H1 (cell line): Measurements from ENCODE around the gene GAST. TPM values are rescaled to one million over a fixed set of nuclear protein-coding genes. Genes with fewer than 3 reads are reported as not detected.

Experiments used
- CTCF ChIA-PET: fragments of 300-600 bp; sonication (Branson Sonifier 250); formaldehyde crosslinking; loops from one replicate; lab custom pipeline; 2021; ENCODE audit not compliant: partially characterized antibody; lab: Charles Lee
- POLR2A ChIA-PET: fragments of 300-600 bp; sonication (Branson Sonifier 250); formaldehyde crosslinking; loops from one replicate; lab custom pipeline; 2021; ENCODE audit warnings: inconsistent platforms; ENCODE audit not compliant: partially characterized antibody; lab: Charles Lee
- DNase-seq, 2 experiments: peaks; one replicate each; pipeline versions ENCODE4 v3.0.0 to v3.0.0-alpha.2; 2010 to 2022; ENCODE audit warnings: low spot score in 2 of 2, low read depth in 1 of 2, mixed read lengths in 1 of 2
- FAIRE-seq: peaks from 2 replicates; lab custom pipeline; 2011; peaks lifted over from hg19 to GRCh38; lab: Jason Lieb, UNC
- H2AFZ ChIP-seq: 2 replicates; pipeline ENCODE4 v1.8.1; 2012; ENCODE audit warnings: low read length, inconsistent platforms
- H2AK5ac ChIP-seq: 2 replicates; pipeline ENCODE4 v1.6.1; 2013; ENCODE audit warnings: low read depth, low read length
- H2BK120ac ChIP-seq: replicated peaks from 2 replicates; pipeline ENCODE3; 2013; ENCODE audit warnings: low read depth, low read length, inconsistent platforms
- H2BK12ac ChIP-seq: 2 replicates; pipeline ENCODE4 v1.6.1; 2013; ENCODE audit warnings: low read depth, low read length
- H2BK15ac ChIP-seq: 2 replicates; pipeline ENCODE4 v1.6.1; 2013; ENCODE audit warnings: low read length
- H2BK20ac ChIP-seq: 2 replicates; pipeline ENCODE4 v1.6.1; 2013; ENCODE audit warnings: low read length
- H2BK5ac ChIP-seq: 2 replicates; pipeline ENCODE4 v1.6.1; 2013; ENCODE audit warnings: low read depth, low read length
- H3K14ac ChIP-seq: 2 replicates; pipeline ENCODE4 v1.6.1; 2013; ENCODE audit warnings: inconsistent platforms; ENCODE audit not compliant: insufficient read length
- H3K18ac ChIP-seq: 2 replicates; pipeline ENCODE4 v1.6.1; 2013; ENCODE audit warnings: low read length; ENCODE audit errors: extremely low read depth
- H3K23ac ChIP-seq: 2 replicates; pipeline ENCODE4 v1.6.1; 2013; ENCODE audit warnings: inconsistent platforms; ENCODE audit not compliant: insufficient read length
- H3K23me2 ChIP-seq: 2 replicates; pipeline ENCODE4 v1.6.1; 2013; ENCODE audit warnings: low read depth, low read length
- H3K27ac ChIP-seq: 2 replicates; pipeline ENCODE4 v1.6.1; 2011; ENCODE audit warnings: low read depth, low read length, inconsistent platforms
- H3K27me3 ChIP-seq, 4 experiments: replicated peaks in 1 of 4; 1 replicate in 1 of 4; 2 replicates in 3 of 4; pipeline versions ENCODE4 v1.6.1 to v1.8.1; 2011 to 2013; ENCODE audit warnings: low read length in 3 of 4, mild to moderate bottlenecking in 3 of 4, inconsistent platforms in 2 of 4, mixed read lengths in 2 of 4, moderate library complexity in 1 of 4; ENCODE audit not compliant: control insufficient read depth in 3 of 4, insufficient read depth in 3 of 4; ENCODE audit errors: extremely low read depth in 1 of 4
- H3K36me3 ChIP-seq, 4 experiments: 2 replicates each; pipeline versions ENCODE4 v1.6.1 to v1.8.1; 2011 to 2013; ENCODE audit warnings: mild to moderate bottlenecking in 4 of 4, low read length in 3 of 4, moderate library complexity in 2 of 4, control low read depth in 1 of 4, inconsistent platforms in 1 of 4; ENCODE audit not compliant: insufficient read depth in 4 of 4, control insufficient read depth in 2 of 4
- H3K4ac ChIP-seq: replicated peaks from 2 replicates; pipeline ENCODE3; 2013; ENCODE audit warnings: low read length, low read depth, mixed read lengths, inconsistent platforms; ENCODE audit not compliant: insufficient read length
- H3K4me1 ChIP-seq, 4 experiments: replicated peaks in 1 of 4; 1 replicate in 1 of 4; 2 replicates in 3 of 4; pipeline versions ENCODE4 v1.6.1 to v1.8.1; 2011 to 2013; ENCODE audit warnings: low read length in 3 of 4, inconsistent platforms in 2 of 4, mixed read lengths in 1 of 4; ENCODE audit not compliant: insufficient read depth in 4 of 4, control insufficient read depth in 3 of 4
- H3K4me2 ChIP-seq, 2 experiments: 2 replicates each; pipeline versions ENCODE4 v1.6.1 to v1.8.1; 2011 to 2013; ENCODE audit warnings: low read depth in 2 of 2, low read length in 2 of 2, control low read depth in 1 of 2, inconsistent platforms in 1 of 2, mild to moderate bottlenecking in 1 of 2; ENCODE audit not compliant: insufficient read depth in 1 of 2
- H3K4me3 ChIP-seq, 4 experiments: fragments of 200-600, 300-600 bp in 1 of 4; sonication (generic), shearing (Covaris generic), sonication (Bioruptor Twin) in 1 of 4; 2 replicates each; pipeline versions ENCODE4 v1.5.1 to v1.8.1; 2011 to 2016; ENCODE audit warnings: low read length in 4 of 4, low read depth in 3 of 4, control low read depth in 2 of 4, inconsistent platforms in 2 of 4, mild to moderate bottlenecking in 2 of 4, mixed read lengths in 1 of 4, moderate library complexity in 1 of 4; ENCODE audit not compliant: insufficient read depth in 2 of 4; ENCODE audit errors: extremely low read depth in 1 of 4
- H3K56ac ChIP-seq: replicated peaks from 2 replicates; pipeline ENCODE3; 2013; ENCODE audit warnings: low read depth, mild to moderate bottlenecking, mixed read lengths, low read length, inconsistent platforms; ENCODE audit not compliant: insufficient read length
- H3K79me1 ChIP-seq: 2 replicates; pipeline ENCODE4 v1.6.1; 2013; ENCODE audit warnings: low read depth, low read length, control low read depth
- H3K79me2 ChIP-seq, 2 experiments: 2 replicates each; pipeline versions ENCODE4 v1.6.1 to v1.8.1; 2012 to 2013; ENCODE audit warnings: low read length in 2 of 2, mild to moderate bottlenecking in 2 of 2, inconsistent platforms in 1 of 2; ENCODE audit not compliant: insufficient read depth in 2 of 2, control insufficient read depth in 1 of 2
- H3K9ac ChIP-seq, 4 experiments: replicated peaks in 1 of 4; 1 replicate in 1 of 4; 2 replicates in 3 of 4; pipeline versions ENCODE4 v1.6.1 to v1.8.1; 2011 to 2013; ENCODE audit warnings: low read depth in 3 of 4, low read length in 3 of 4, control low read depth in 2 of 4, mild to moderate bottlenecking in 2 of 4, moderate library complexity in 2 of 4, inconsistent platforms in 1 of 4; ENCODE audit errors: extremely low read depth in 1 of 4
- H3K9me3 ChIP-seq, 2 experiments: 2 replicates each; pipeline versions ENCODE4 v1.6.1 to v1.8.1; 2012 to 2013; ENCODE audit warnings: mild to moderate bottlenecking in 2 of 2, moderate library complexity in 2 of 2, control low read depth in 1 of 2, inconsistent platforms in 1 of 2, low read depth in 1 of 2, low read length in 1 of 2, mixed read lengths in 1 of 2; ENCODE audit not compliant: insufficient read depth in 2 of 2
- H4K20me1 ChIP-seq, 2 experiments: replicated peaks in 1 of 2; 2 replicates each; pipeline versions ENCODE3 to v1.8.1; 2011 to 2013; ENCODE audit warnings: inconsistent platforms in 2 of 2, low read length in 2 of 2, mild to moderate bottlenecking in 1 of 2; ENCODE audit not compliant: insufficient read depth in 2 of 2, control insufficient read depth in 1 of 2
- H4K5ac ChIP-seq: 2 replicates; pipeline ENCODE4 v1.6.1; 2013; ENCODE audit warnings: low read length, low read depth, mixed read lengths, inconsistent platforms; ENCODE audit not compliant: insufficient read length
- H4K8ac ChIP-seq: 2 replicates; pipeline ENCODE4 v1.8.0; 2013; ENCODE audit warnings: mild to moderate bottlenecking, moderate library complexity, low read length, inconsistent platforms; ENCODE audit not compliant: insufficient read depth; ENCODE audit errors: extremely low read depth
- H4K91ac ChIP-seq: replicated peaks from 2 replicates; pipeline ENCODE3; 2013; ENCODE audit warnings: low read length, mixed read lengths, inconsistent platforms; ENCODE audit not compliant: insufficient read length
- CBX5 ChIP-seq: fragments of 300-800, 300-1000 bp; sonication (generic); IDR thresholded peaks from 2 replicates; pipeline ENCODE4 v1.7.1; 2016; ENCODE audit warnings: antibody characterized with exemption, low read length, low read depth
- RBBP5 ChIP-seq: IDR thresholded peaks from 2 replicates; pipeline ENCODE4 v1.7.1; 2012; ENCODE audit warnings: low read depth, mild to moderate bottlenecking, inconsistent platforms, low read length, moderate library complexity, borderline replicate concordance
- SAP30 ChIP-seq: fragments of 300-600 bp; sonication (generic); IDR thresholded peaks from 2 replicates; pipeline ENCODE4 v1.7.1; 2012; ENCODE audit warnings: low read length, moderate library complexity, mild to moderate bottlenecking, inconsistent platforms; ENCODE audit not compliant: insufficient read depth, insufficient replicate concordance
- SIN3A ChIP-seq, 2 experiments: IDR thresholded peaks in 1 of 2; conservative IDR thresholded peaks in 1 of 2; 2 replicates each; pipeline ENCODE4 v1.6.1; 2011 to 2012; ENCODE audit warnings: low read length in 2 of 2, improper control_type of control experiment in 1 of 2, low read depth in 1 of 2, mild to moderate bottlenecking in 1 of 2
- SIX5 ChIP-seq: IDR thresholded peaks from 2 replicates; pipeline ENCODE4 v1.6.1; 2011; ENCODE audit warnings: mild to moderate bottlenecking, low read depth, low read length
- SP2 ChIP-seq: IDR thresholded peaks from 2 replicates; pipeline ENCODE4 v1.6.1; 2012; ENCODE audit warnings: mild to moderate bottlenecking, low read length, inconsistent platforms
- SP4 ChIP-seq: IDR thresholded peaks from 2 replicates; pipeline ENCODE4 v1.6.1; 2012; ENCODE audit warnings: low read length, inconsistent platforms
- SRF ChIP-seq: IDR thresholded peaks from 2 replicates; pipeline ENCODE4 v1.6.1; 2011; ENCODE audit warnings: mild to moderate bottlenecking, low read depth, low read length, moderate library complexity
- YY1 ChIP-seq: IDR thresholded peaks from 2 replicates; pipeline ENCODE4 v1.6.1; 2011; ENCODE audit warnings: low read depth, mild to moderate bottlenecking, low read length
- WGBS, 2 experiments: shearing (Covaris generic) in 1 of 2; methylation state at CpG; one replicate each; pipeline versions ENCODE4 v1.1.6 to v1.1.7; 2013 to 2015; ENCODE audit warnings: low lambda C conversion rate in 2 of 2, mixed read lengths in 2 of 2, inconsistent platforms in 1 of 2, low coverage in 1 of 2, missing lambda C conversion rate in 1 of 2; ENCODE audit not compliant: insufficient replicate concordance in 2 of 2, insufficient coverage in 1 of 2, insufficient read length in 1 of 2; ENCODE audit errors: extremely low coverage in 1 of 2, missing lambda C conversion rate in 1 of 2; 5-methylcytosine and 5-hydroxymethylcytosine counted together
- polyA plus RNA-seq, 7 experiments: library from polyadenylated mRNA; depleted of rRNA in 3 of 7; stranded (reverse) in 5 of 7; unstranded in 2 of 7; fragments of >200 nt in 5 of 7; fragments of 200-250 nt in 2 of 7; gene quantifications; 1 replicate in 5 of 7; 2 replicates in 1 of 7; 4 replicates in 1 of 7; pipeline versions ENCODE4 v1.2.1 to v1.2.3, GENCODE V29; 2011 to 2013; ENCODE audit warnings: missing spikeins in 2 of 7, mixed read lengths in 2 of 7
- total RNA-seq: library from RNA; stranded (reverse); fragmentation: NEBNext Ultra II Directional; extraction: Animal tissue kit (Norgen Biotek cat#: 25700); gene quantifications from 2 replicates; pipeline ENCODE4 v1.2.1, GENCODE V29; 2021

GAST gene
- total and polyA plus RNA-seq, 2 of the 8 experiments (the other 6 are each of a cell fraction or from before 2014, with no cell fraction given): not detected

- H4K5ac ChIP-seq: no peak overlapping the region
- H2BK5ac ChIP-seq: no peak overlapping the region
- no peak overlapping the region for H2BK15ac ChIP-seq
- H3K18ac ChIP-seq: no peak overlapping the region
- H4K8ac ChIP-seq: no peak overlapping the region
- H2BK20ac ChIP-seq: no peak overlapping the region
- ChIA-PET POLR2A (interaction anchor here (0.8 to 9.3 kb wide), 9 partner anchors 13 to 287 kb away, joined by 3 to 378 read pairs (median 4); partner anchors contain the start of genes GAST, HAP1, JUP and KLHL11), CTCF (interaction anchor here (0.7 to 2.7 kb wide), 28 partner anchors 9 to 839 kb away, joined by 3 to 26 read pairs (median 5); partner anchors contain the start of gene KRT15)
- H3K9me3 ChIP-seq: no peaks in the 10 kb centered on the region
- H2AK5ac ChIP-seq: no peak overlapping the region
- peaks cover 4 to 12% of the 10 kb centered on the region in 2 experiments for H4K20me1 ChIP-seq
- WGBS, 2 experiments: 93% methylated on average over 7 of the region's 7 CpGs; no CpG with 5 or more reads in 1 of the 2 experiments
- FAIRE-seq (no peak), DNase-seq (no peak)
- no peak overlapping the region for H2BK120ac ChIP-seq
- peaks cover 0 to 3% (median under 1%) of the 10 kb centered on the region in 4 experiments; a peak in 3 of 7 replicates for H3K4me1 ChIP-seq
- H4K91ac ChIP-seq: no peak overlapping the region
- no peak overlapping the region for H3K27ac ChIP-seq
- no peaks in the 10 kb centered on the region for H3K27me3 ChIP-seq
- no peak overlapping the region for H3K23ac ChIP-seq
- no peak overlapping the region for H3K4ac ChIP-seq
- peaks cover 0 to 8% of the 10 kb centered on the region in 2 experiments; a peak in 3 of 4 replicates for H3K79me2 ChIP-seq
- H3K79me1 ChIP-seq: no peaks in the 10 kb centered on the region
- no peak overlapping the region for H3K9ac ChIP-seq
- peaks cover 23 to 41% (median 37%) of the 10 kb centered on the region in 4 experiments for H3K36me3 ChIP-seq
- H2AFZ ChIP-seq: no peak overlapping the region
- no peak overlapping the region for H3K56ac ChIP-seq
- H3K14ac ChIP-seq: no peak overlapping the region
- no peak overlapping the region for H2BK12ac ChIP-seq
- H3K23me2 ChIP-seq: no peaks in the 10 kb centered on the region
- H3K4me3 ChIP-seq: no peak overlapping the region
- H3K4me2 ChIP-seq: no peak overlapping the region
- TF ChIP-seq RBBP5: no peak
- TF ChIP-seq SAP30: no peak
- no peak for TF ChIP-seq YY1
- no peak for TF ChIP-seq SP4
- no peak for TF ChIP-seq SP2
- no peak for TF ChIP-seq SIN3A (conservative IDR thresholded peaks at IDR 0.05 in 1 of 2, IDR thresholded peaks at IDR 0.05 in 1 of 2; ENCODE audit: low read depth in 1 of 2, low read length in 2 of 2)
- no peak for TF ChIP-seq SRF
- TF ChIP-seq SIX5: no peak
- no peak for TF ChIP-seq CBX5
Measured at GRCh38 chr17:41695134-41695661, 16.9 kb upstream of the GAST start.
